Breast epithelium (tissue), 4 donors: ENCODE measurements around the gene RSF1. TPM values are rescaled to one million over a fixed set of nuclear protein-coding genes. Genes with fewer than 3 reads are reported as not detected.
"Not testable (repeated sequence)": the region's sequence is repeated elsewhere in the genome, so short reads cannot be mapped to it uniquely, and the experiment has no call there.

ENCODE experiments used
- DNase-seq, 2 donors: peaks; one replicate each; pipeline ENCODE4 v3.0.0-alpha.2; 2019; ENCODE audit warnings: low spot score in 2 of 2
- H3K27ac ChIP-seq, 2 donors: fragments of 200-600 bp; sonication (generic) in 1 of 2; one replicate each; pipeline ENCODE4 v1.5.1; 2016 to 2019; ENCODE audit warnings: mild to moderate bottlenecking in 1 of 2
- H3K27me3 ChIP-seq, 2 donors: fragments of 200-600 bp; sonication (generic) in 1 of 2; one replicate each; pipeline versions ENCODE4 v1.5.1 to v1.6.0; 2017 to 2019; ENCODE audit warnings: control low read depth in 1 of 2, mild to moderate bottlenecking in 1 of 2
- H3K36me3 ChIP-seq: fragments of 200-600 bp; one replicate; pipeline ENCODE4 v1.5.1; 2019
- H3K4me1 ChIP-seq, 2 donors: fragments of 200-600 bp; sonication (generic); one replicate each; pipeline ENCODE4 v1.5.1; 2016 to 2019; ENCODE audit warnings: control low read depth in 1 of 2
- H3K4me3 ChIP-seq, 3 donors: fragments of 200-600 bp; sonication (generic); 1 replicate in 2 of 3; 2 replicates in 1 of 3; pipeline ENCODE4 v1.5.1; 2016 to 2019; ENCODE audit warnings: mild to moderate bottlenecking in 3 of 3, moderate library complexity in 2 of 3
- H3K9me3 ChIP-seq, 2 donors: fragments of 200-600 bp; sonication (generic) in 1 of 2; one replicate each; pipeline ENCODE4 v1.5.1; 2016 to 2019; ENCODE audit warnings: control low read depth in 1 of 2
- POLR2A ChIP-seq: fragments of 450-650 bp; IDR thresholded peaks from one replicate; pipeline ENCODE4 v1.6.1; 2016; ENCODE audit warnings: antibody characterized with exemption, mild to moderate bottlenecking, moderate library complexity
- POLR2AphosphoS5 ChIP-seq, 3 donors: sonication (generic); formaldehyde crosslinking; IDR thresholded peaks; one replicate each; pipeline ENCODE4 v1.6.1; 2017; ENCODE audit warnings: antibody characterized with exemption in 3 of 3
- intact Hi-C: fragments of 100-400 bp; cut with DNase I; formaldehyde crosslinking; loops from one replicate; pipeline ENCODE4 v1.15.1; 2023; ENCODE audit warnings: low total_unique reads
- total RNA-seq, 3 donors: library from RNA; depleted of rRNA; stranded (reverse); fragments of >200 nt; gene quantifications; one replicate each; pipeline ENCODE4 v1.1.0, GENCODE V29; 2016
- TF ChIP-seq, protein P1 (sequence below), 3 donors: fragments of 450-650 bp; IDR thresholded peaks; one replicate each; pipeline ENCODE4 v1.5.1; 2016 to 2017; ENCODE audit warnings: antibody characterized with exemption in 3 of 3, mild to moderate bottlenecking in 3 of 3, moderate library complexity in 3 of 3

Gene RSF1
- total RNA-seq, 3 donors from 2014 or later = 82.2 to 112 (median 82.3) TPM

DNA sequence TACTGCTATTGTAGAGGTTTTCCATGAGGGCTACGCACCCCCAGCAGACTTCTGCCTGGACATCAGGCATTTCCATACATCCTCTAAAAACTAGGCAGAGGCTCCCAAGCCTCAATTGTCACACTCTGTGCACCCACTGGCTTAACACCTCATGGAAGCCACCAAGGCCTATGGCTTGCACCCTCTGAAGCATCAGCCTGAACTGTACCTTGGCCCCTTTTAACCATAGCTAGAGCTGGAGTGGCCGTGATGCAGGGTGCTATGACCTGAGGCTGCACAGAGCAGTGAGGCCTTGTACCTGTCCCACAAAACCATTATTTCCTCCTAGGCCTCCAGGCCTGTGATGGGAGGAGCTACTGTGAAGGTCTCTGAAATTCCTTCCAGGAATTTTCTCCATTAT, 34.3 kb upstream of the RSF1 start:
- Histone ChIP-seq H3K27me3 (no peaks in the 10 kb centered on the region), H3K9me3 (peaks cover 12 to 13% of the 10 kb centered on the region in 2 donors), H3K4me1 (no peaks in the 10 kb centered on the region), H3K4me3 (no peak overlapping the region), H3K36me3 (no peaks in the 10 kb centered on the region), H3K27ac (no peak overlapping the region)
- intact Hi-C loops = no loop called here
- DNase-seq = no peak
- TF ChIP-seq, protein P1, sequence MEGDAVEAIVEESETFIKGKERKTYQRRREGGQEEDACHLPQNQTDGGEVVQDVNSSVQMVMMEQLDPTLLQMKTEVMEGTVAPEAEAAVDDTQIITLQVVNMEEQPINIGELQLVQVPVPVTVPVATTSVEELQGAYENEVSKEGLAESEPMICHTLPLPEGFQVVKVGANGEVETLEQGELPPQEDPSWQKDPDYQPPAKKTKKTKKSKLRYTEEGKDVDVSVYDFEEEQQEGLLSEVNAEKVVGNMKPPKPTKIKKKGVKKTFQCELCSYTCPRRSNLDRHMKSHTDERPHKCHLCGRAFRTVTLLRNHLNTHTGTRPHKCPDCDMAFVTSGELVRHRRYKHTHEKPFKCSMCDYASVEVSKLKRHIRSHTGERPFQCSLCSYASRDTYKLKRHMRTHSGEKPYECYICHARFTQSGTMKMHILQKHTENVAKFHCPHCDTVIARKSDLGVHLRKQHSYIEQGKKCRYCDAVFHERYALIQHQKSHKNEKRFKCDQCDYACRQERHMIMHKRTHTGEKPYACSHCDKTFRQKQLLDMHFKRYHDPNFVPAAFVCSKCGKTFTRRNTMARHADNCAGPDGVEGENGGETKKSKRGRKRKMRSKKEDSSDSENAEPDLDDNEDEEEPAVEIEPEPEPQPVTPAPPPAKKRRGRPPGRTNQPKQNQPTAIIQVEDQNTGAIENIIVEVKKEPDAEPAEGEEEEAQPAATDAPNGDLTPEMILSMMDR (IDR thresholded peaks at IDR 0.05) = no peak
- TF ChIP-seq POLR2AphosphoS5 (IDR thresholded peaks at IDR 0.05) (no peak), POLR2A (no peak)

DNA sequence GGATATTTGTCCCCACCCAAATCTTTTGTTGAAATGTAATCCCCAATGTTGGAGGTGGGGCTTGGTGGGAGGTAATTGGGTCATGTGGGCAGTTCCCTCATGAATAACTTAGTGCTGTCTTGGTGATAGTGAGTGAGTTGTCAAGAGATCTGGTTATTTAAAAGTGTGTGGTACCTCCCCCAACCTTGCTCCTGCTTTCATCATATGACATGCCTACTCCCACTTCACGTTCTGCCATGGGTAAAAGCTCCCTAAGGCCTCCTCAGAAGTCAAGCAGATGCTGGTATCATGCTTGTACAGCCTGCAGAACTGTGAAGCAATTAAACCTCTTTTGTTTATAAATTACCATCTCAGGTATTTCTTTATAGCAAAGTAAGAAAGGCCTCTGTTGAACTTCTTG, 31.0 kb upstream of the RSF1 start:
- Histone ChIP-seq H3K4me1 (no peaks in the 10 kb centered on the region), H3K27me3 (no peaks in the 10 kb centered on the region), H3K27ac (no peak overlapping the region), H3K4me3 (no peak overlapping the region), H3K36me3 (no peaks in the 10 kb centered on the region), H3K9me3 (peaks cover 12 to 13% of the 10 kb centered on the region in 2 donors)
- intact Hi-C loops = no loop called here
- no peak for DNase-seq
- TF ChIP-seq POLR2A (no peak), POLR2AphosphoS5 (IDR thresholded peaks at IDR 0.05) (no peak)
- TF ChIP-seq, protein P1 (IDR thresholded peaks at IDR 0.05) = no peak

DNA sequence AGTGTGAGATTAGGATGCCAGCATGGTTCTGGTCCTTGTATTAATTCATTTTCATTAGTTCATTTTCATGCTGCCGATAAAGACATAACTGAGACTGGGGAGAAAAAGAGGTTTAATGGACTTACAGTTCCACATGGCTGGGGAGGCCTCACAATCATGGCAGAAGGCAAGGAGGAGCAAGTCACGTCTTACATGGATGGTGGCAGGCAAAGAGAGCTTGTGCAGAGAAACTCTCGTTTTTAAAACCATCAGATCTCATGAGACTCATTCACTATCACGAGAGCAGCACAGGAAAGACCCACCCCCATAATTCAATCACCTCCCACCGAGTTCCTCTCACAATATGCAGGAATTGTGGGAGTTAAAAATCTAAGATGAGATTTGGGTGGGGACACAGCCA, 23.2 kb upstream of the RSF1 start:
- H3K9me3 ChIP-seq, H3K36me3 ChIP-seq, H3K27me3 ChIP-seq, intact Hi-C loops, H3K4me1 ChIP-seq, H3K27ac ChIP-seq, H3K4me3 ChIP-seq, DNase-seq: not testable (repeated sequence)

DNA sequence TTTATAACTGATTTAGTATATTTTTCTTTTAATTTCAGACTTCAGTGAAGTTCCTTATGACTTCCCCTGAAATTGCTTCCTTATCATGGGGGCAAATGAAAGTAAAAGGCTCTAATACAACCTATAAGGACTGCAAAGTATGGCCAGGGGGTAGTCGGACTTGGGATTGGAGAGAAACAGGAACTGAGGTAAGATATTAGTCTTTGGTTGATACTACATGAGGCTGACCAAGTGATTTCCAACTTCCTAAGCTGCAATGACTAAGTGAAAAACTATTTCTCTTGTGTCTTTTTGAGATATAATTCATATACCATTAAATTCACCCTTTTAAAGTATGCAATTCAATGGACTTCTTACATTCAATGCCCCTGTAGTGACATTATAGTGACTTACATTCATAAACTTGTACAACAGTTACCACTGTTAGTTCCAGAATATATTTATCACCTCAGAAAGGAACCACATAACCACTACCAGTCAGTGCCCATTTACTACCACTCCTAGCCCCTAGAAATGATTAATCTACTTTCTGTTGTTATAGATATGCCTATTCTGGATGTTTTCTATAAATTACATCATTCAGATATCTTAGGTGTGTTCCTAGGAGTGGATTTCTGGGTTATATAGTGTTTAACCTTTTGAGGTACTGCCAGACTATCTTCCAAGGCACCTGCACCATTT, 22.1 kb upstream of the RSF1 start:
- TF ChIP-seq POLR2AphosphoS5 (IDR thresholded peaks at IDR 0.05) (no peak), POLR2A (no peak)
- TF ChIP-seq, protein P1 (IDR thresholded peaks at IDR 0.05) = no peak
- Histone ChIP-seq H3K4me3 (no peak overlapping the region), H3K4me1 (no peaks in the 10 kb centered on the region), H3K9me3 (peaks cover 7 to 9% of the 10 kb centered on the region in 2 donors), H3K27ac (no peak overlapping the region), H3K36me3 (no peaks in the 10 kb centered on the region), H3K27me3 (no peaks in the 10 kb centered on the region)
- intact Hi-C loops = no loop called here
- DNase-seq = no peak

- TF ChIP-seq, protein P1 (IDR thresholded peaks at IDR 0.05) = no peak
- TF ChIP-seq POLR2A (no peak), POLR2AphosphoS5 (IDR thresholded peaks at IDR 0.05) (no peak)
- Histone ChIP-seq H3K4me1 (no peaks in the 10 kb centered on the region), H3K27ac (no peak overlapping the region), H3K27me3 (no peaks in the 10 kb centered on the region), H3K4me3 (no peak overlapping the region), H3K36me3 (no peaks in the 10 kb centered on the region), H3K9me3 (no peaks in the 10 kb centered on the region)
- DNase-seq = no peak
- intact Hi-C loops = no loop called here
Observed at GRCh38 chr11:77833302-77833701, 12.8 kb upstream of the RSF1 start.
